ENCODE data around the gene NQO2. TPM values are rescaled to one million over a fixed set of nuclear protein-coding genes. Genes with fewer than 3 reads are reported as not detected.

NQO2 gene
- total and polyA plus RNA-seq, 11 donors: 37.0 to 85.4 (median 62.8) TPM

DNA sequence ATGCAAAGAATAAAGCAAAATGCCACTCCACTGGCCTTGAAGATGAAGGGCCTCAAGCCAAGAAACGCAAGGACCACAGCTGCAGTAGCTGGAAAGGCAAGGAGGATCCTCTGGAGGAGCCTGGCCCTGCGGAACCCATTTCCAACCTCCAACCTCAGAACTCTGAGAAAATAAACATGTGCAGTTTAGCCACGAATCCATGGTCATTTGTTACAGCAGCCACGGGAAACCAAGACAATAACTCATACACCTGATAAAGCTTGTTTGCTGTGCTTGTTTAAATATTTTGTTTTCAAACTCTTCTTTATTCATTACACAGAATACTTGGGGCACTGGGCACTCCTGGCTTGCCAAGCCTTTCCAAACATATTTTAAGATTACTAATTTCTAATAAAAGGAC lies 38.8 kb upstream of the NQO2 start:
- TF ChIP-seq, protein P1, sequence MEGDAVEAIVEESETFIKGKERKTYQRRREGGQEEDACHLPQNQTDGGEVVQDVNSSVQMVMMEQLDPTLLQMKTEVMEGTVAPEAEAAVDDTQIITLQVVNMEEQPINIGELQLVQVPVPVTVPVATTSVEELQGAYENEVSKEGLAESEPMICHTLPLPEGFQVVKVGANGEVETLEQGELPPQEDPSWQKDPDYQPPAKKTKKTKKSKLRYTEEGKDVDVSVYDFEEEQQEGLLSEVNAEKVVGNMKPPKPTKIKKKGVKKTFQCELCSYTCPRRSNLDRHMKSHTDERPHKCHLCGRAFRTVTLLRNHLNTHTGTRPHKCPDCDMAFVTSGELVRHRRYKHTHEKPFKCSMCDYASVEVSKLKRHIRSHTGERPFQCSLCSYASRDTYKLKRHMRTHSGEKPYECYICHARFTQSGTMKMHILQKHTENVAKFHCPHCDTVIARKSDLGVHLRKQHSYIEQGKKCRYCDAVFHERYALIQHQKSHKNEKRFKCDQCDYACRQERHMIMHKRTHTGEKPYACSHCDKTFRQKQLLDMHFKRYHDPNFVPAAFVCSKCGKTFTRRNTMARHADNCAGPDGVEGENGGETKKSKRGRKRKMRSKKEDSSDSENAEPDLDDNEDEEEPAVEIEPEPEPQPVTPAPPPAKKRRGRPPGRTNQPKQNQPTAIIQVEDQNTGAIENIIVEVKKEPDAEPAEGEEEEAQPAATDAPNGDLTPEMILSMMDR (IDR thresholded peaks at IDR 0.05): no peak
- TF ChIP-seq POLR2A (IDR thresholded peaks at IDR 0.05): no peak
- DNase-seq (no peak), ATAC-seq (no peak)
- intact Hi-C loops (cut with DNase I): no loop called here
- Histone ChIP-seq H3K27ac (peak overlapping the region in 5 of 12 donors; percentile 12 to 63 (median 30)), H3K27me3 (no peaks in the 10 kb centered on the region), H3K9me3 (no peaks in the 10 kb centered on the region), H3K4me3 (no peak overlapping the region), H3K36me3 (peaks cover 0 to 22% (median 7%) of the 10 kb centered on the region in 9 donors), H3K4me1 (peaks cover 0 to 84% (median 63%) of the 10 kb centered on the region in 12 donors)
- 53 to 81% (median 65%) methylated on average over 4 of the region's 4 CpGs for WGBS, 4 donors

DNA sequence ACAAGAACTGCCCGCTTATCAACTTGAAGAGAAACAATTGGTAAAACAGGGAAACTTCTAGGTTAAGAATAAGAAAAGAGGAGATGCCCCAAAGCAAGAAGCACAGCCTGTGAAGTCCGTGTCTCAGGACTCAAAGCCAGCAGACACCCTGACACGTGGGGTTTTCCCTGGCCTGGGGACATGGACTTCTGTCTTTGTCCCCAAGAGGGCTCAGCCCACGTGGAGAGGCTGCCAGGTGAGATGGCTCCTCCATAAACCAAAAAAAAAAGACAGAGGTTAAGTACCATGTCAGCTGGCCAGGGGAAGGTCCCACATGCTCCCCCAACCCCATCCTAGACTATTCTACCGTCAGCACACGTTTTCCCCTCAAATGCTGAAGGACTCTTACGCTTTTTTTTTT lies 38.2 kb upstream of the NQO2 start:
- intact Hi-C loops (cut with DNase I): no loop called here
- ATAC-seq (no peak), DNase-seq (no peak)
- Histone ChIP-seq H3K36me3 (peaks cover 0 to 23% (median 7%) of the 10 kb centered on the region in 9 donors), H3K27ac (peak overlapping the region in 9 of 12 donors; percentile 1 to 63 (median 27)), H3K27me3 (no peaks in the 10 kb centered on the region), H3K4me1 (peaks cover 0 to 85% (median 63%) of the 10 kb centered on the region in 12 donors), H3K4me3 (no peak overlapping the region), H3K9me3 (no peaks in the 10 kb centered on the region)
- WGBS, 4 donors: 77 to 90% (median 84%) methylated on average over 7 of the region's 7 CpGs
- TF ChIP-seq, protein P1 (IDR thresholded peaks at IDR 0.05): no peak
- no peak for TF ChIP-seq POLR2A (IDR thresholded peaks at IDR 0.05)

DNA sequence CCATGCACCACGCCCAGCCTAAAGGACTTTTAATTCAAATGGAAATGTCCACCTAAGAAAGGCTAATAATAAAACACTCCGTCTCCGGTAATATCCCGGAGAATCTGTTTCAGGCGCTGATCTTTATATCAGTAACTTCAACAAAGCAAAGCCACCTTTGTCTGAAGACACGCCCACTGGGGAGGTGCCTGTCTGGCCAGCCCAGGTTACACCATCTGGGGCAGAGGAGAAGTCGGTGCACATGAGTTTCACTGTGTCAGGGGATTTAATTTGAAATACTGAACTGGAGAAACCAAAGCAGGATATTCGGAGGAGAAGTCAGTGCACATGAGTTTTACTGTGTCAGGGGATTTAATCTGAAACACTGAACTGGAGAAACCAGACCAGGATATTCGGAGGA lies 37.7 kb upstream of the NQO2 start:
- TF ChIP-seq, protein P1 (IDR thresholded peaks at IDR 0.05): no peak
- TF ChIP-seq POLR2A (IDR thresholded peaks at IDR 0.05): no peak
- no peak for DNase-seq
- Histone ChIP-seq H3K36me3 (peaks cover 0 to 23% (median 8%) of the 10 kb centered on the region in 9 donors), H3K4me1 (peaks cover 0 to 84% (median 61%) of the 10 kb centered on the region in 12 donors), H3K27ac (peak overlapping the region in 9 of 12 donors; percentile 1 to 63 (median 29)), H3K27me3 (no peaks in the 10 kb centered on the region), H3K9me3 (no peaks in the 10 kb centered on the region), H3K4me3 (no peak overlapping the region)
- peak in 1 of 4 donors; percentile 4 for ATAC-seq
- WGBS, 4 donors: 78 to 91% (median 84%) methylated on average over 9 of the region's 9 CpGs
- intact Hi-C loops (cut with DNase I): no loop called here

DNA sequence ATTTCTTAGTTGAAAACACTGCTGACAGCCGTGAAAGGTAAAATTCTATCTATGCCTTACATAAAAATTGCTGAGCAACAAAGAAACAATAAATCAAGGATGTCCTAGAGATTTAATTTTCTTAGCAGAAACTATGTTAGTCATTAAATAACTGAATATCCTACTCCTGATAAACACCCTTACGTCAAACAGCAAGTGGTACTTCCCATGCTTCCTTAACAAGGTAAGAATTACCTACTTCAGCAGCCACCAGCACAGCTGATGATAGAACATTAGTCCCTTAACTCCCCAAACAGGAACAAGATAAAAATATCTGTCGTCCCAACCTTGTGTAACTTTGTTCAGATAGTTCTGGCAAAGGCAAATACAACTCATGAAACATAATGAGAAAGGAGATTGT lies 37.1 kb upstream of the NQO2 start:
- Histone ChIP-seq H3K9me3 (no peaks in the 10 kb centered on the region), H3K27me3 (no peaks in the 10 kb centered on the region), H3K4me1 (peaks cover 0 to 78% (median 57%) of the 10 kb centered on the region in 12 donors), H3K36me3 (peaks cover 0 to 23% (median 8%) of the 10 kb centered on the region in 9 donors), H3K27ac (peak overlapping the region in 10 of 12 donors; percentile 19 to 63 (median 30)), H3K4me3 (no peak overlapping the region)
- ATAC-seq (peak in 2 of 4 donors; percentile 12 to 18), DNase-seq (no peak)
- 50 to 53% (median 51%) methylated on average over 3 of the region's 3 CpGs for WGBS, 4 donors
- intact Hi-C loops (cut with DNase I): no loop called here
- no peak for TF ChIP-seq POLR2A (IDR thresholded peaks at IDR 0.05)
- TF ChIP-seq, protein P1 (IDR thresholded peaks at IDR 0.05): no peak

All from heart left ventricle (tissue), 16 donors.